ENCODE data around the gene DMRTB1. TPM values are rescaled to one million over a fixed set of nuclear protein-coding genes. Genes with fewer than 3 reads are reported as not detected.

DMRTB1 gene
- total and polyA plus RNA-seq, 10 donors: not detected

GRCh38 chr1:53449693-53450092, 9.5 kb upstream of the DMRTB1 start:
- DNase-seq: no peak
- Histone ChIP-seq H3K27ac (no peak overlapping the region), H3K36me3 (no peaks in the 10 kb centered on the region), H3K4me1 (no peaks in the 10 kb centered on the region), H3K4me3 (no peak overlapping the region), H3K27me3 (replicated peaks in 1 of 7) (peaks cover 0 to 9% (median 0%) of the 10 kb centered on the region in 7 donors), H3K9me3 (no peaks in the 10 kb centered on the region)
- TF ChIP-seq POLR2A (IDR thresholded peaks at IDR 0.05) (no peak), POLR2AphosphoS5 (IDR thresholded peaks at IDR 0.05) (no peak), CTCF (IDR thresholded peaks at IDR 0.05 in 8 of 11, conservative IDR thresholded peaks at IDR 0.05 in 3 of 11) (no peak)
- intact Hi-C loops (cut with DNase I; ENCODE audit: low total_unique reads): no loop called here
- 66 to 79% (median 74%) methylated on average over 8 of the region's 8 CpGs for WGBS, 5 donors

GRCh38 chr1:53450225-53450624, 9.0 kb upstream of the DMRTB1 start:
- WGBS, 5 donors: 21 to 47% (median 32%) methylated on average over 2 of the region's 2 CpGs
- intact Hi-C loops (cut with DNase I; ENCODE audit: low total_unique reads): no loop called here
- Histone ChIP-seq H3K27ac (no peak overlapping the region), H3K4me3 (no peak overlapping the region), H3K4me1 (no peaks in the 10 kb centered on the region), H3K27me3 (replicated peaks in 1 of 7) (peaks cover 0 to 9% (median 0%) of the 10 kb centered on the region in 7 donors), H3K36me3 (no peaks in the 10 kb centered on the region), H3K9me3 (no peaks in the 10 kb centered on the region)
- no peak for TF ChIP-seq POLR2A (IDR thresholded peaks at IDR 0.05)
- no peak for TF ChIP-seq POLR2AphosphoS5 (IDR thresholded peaks at IDR 0.05)
- TF ChIP-seq CTCF (IDR thresholded peaks at IDR 0.05 in 8 of 11, conservative IDR thresholded peaks at IDR 0.05 in 3 of 11): peak in 4 of 11 experiments; percentile 11 to 21 (median 15)
- no peak for DNase-seq

- no peaks in the 10 kb centered on the region for H3K9me3 ChIP-seq
Measured at GRCh38 chr1:53454019-53454418, 5.2 kb upstream of the DMRTB1 start.

More at GRCh38 chr1:53454019-53454418, 5.2 kb upstream of the DMRTB1 start:
- Histone ChIP-seq H3K36me3 (no peaks in the 10 kb centered on the region), H3K4me1 (no peaks in the 10 kb centered on the region), H3K27ac (no peak overlapping the region), H3K4me3 (no peak overlapping the region), H3K27me3 (replicated peaks in 1 of 7) (peaks cover 0 to 4% (median 0%) of the 10 kb centered on the region in 7 donors)
- DNase-seq: no peak
- 42 to 71% (median 55%) methylated on average over 3 of the region's 3 CpGs for WGBS, 5 donors
- TF ChIP-seq CTCF (IDR thresholded peaks at IDR 0.05 in 8 of 11, conservative IDR thresholded peaks at IDR 0.05 in 3 of 11) (no peak), POLR2AphosphoS5 (IDR thresholded peaks at IDR 0.05) (no peak)
- intact Hi-C loops (cut with DNase I; ENCODE audit: low total_unique reads): no loop called here
